ENCODE data around the gene RPL32. TPM values are rescaled to one million over a fixed set of nuclear protein-coding genes. Genes with fewer than 3 reads are reported as not detected.

Gene RPL32
- total and polyA plus RNA-seq, 9 of the 15 experiments (the other 6 are each of a cell fraction or from before 2014, with no cell fraction given) = 2,738 to 6,200 (median 4,286) TPM

GRCh38 chr3:12832350-12833221, 8.8 kb downstream of the RPL32 start (continued):
- no peak for TF ChIP-seq ZNF511 (CRISPR knock-in tag; IDR thresholded peaks at IDR 0.05)
- no peak for TF ChIP-seq GTF2A2 (tag; IDR thresholded peaks at IDR 0.05)
- TF ChIP-seq ZNF280A (IDR thresholded peaks at IDR 0.05; ENCODE audit: low read depth, partially characterized antibody) = no peak
- TF ChIP-seq ADNP (tag; IDR thresholded peaks at IDR 0.05) = no peak
- TF ChIP-seq ZBTB5 (IDR thresholded peaks at IDR 0.05) = no peak
- TF ChIP-seq ZZZ3 (IDR thresholded peaks at IDR 0.05) = no peak
- no peak for TF ChIP-seq PHTF2 (CRISPR knock-in tag; IDR thresholded peaks at IDR 0.05)
- TF ChIP-seq HDAC3 (IDR thresholded peaks at IDR 0.05; ENCODE audit: borderline replicate concordance, partially characterized antibody) = no peak
- no peak for TF ChIP-seq RFX1 (IDR thresholded peaks at IDR 0.05)
- TF ChIP-seq POLR2AphosphoS5 (IDR thresholded peaks at IDR 0.05; ENCODE audit: control insufficient read depth, insufficient read depth, low read depth, low read length) = peak; percentile 33; the same call in 1 of the 2 replicates
- TF ChIP-seq CHCHD3 (CRISPR knock-in tag; IDR thresholded peaks at IDR 0.05) = 0 out of 2 replicates have a peak, but pooled peaks have one; percentile 8
- TF ChIP-seq YY1 (IDR thresholded peaks at IDR 0.05; ENCODE audit: borderline replicate concordance in 1 of 3, control insufficient read depth in 1 of 3, extremely low read depth in 1 of 3, insufficient read depth in 3 of 3, insufficient read length in 1 of 3, insufficient replicate concordance in 2 of 3, low read depth in 1 of 3, low read length in 2 of 3) = no peak
- no peak for TF ChIP-seq ZNF212 (CRISPR knock-in tag; IDR thresholded peaks at IDR 0.05)
- TF ChIP-seq POLR2AphosphoS2 (IDR thresholded peaks at IDR 0.05; ENCODE audit: low read length) = peak; percentile 84
- TF ChIP-seq TAL1 (IDR thresholded peaks at IDR 0.05) = no peak
- no peak for TF ChIP-seq SAFB (IDR thresholded peaks at IDR 0.05; ENCODE audit: borderline replicate concordance, low read depth, low read length)
- TF ChIP-seq ZNF609 (CRISPR knock-in tag; IDR thresholded peaks at IDR 0.05; ENCODE audit: borderline replicate concordance) = no peak
- TF ChIP-seq ZNF699 (CRISPR knock-in tag; IDR thresholded peaks at IDR 0.05; ENCODE audit: insufficient replicate concordance) = no peak
